Stimulated activated naive CD4-positive, alpha-beta T cell (primary cell): ENCODE measurements around the gene MYL12A.
"Not testable (repeated sequence)": the region's sequence is repeated elsewhere in the genome, so short reads cannot be mapped to it uniquely, and the experiment has no call there.

ENCODE experiments used
- DNase-seq, 6 experiments: peaks; one replicate each; lab custom pipeline; 2025; lab: John Stamatoyannopoulos, UW

MYL12A gene

GRCh38 chr18:3247240-3248061 is at the start of gene MYL12A:
Gene MYL12A (plus strand): TSS chr18:3247801. CDS start chr18:3253248, 5,447 bp downstream.
- peak; percentile 82 to 92 (median 85) for DNase-seq

GRCh38 chr18:3198260-3198860 is 49.2 kb upstream of the MYL12A start:
- not testable (repeated sequence) for DNase-seq

- DNase-seq: no peak
These were observed 47.5 kb upstream of the MYL12A start for GRCh38 chr18:3199942-3200645.

- DNase-seq: no peak
These were observed 42.4 kb upstream of the MYL12A start for GRCh38 chr18:3205239-3205638.

GRCh38 chr18:3207565-3207964 is 40.0 kb upstream of the MYL12A start:
- no peak for DNase-seq

GRCh38 chr18:3209859-3210569 is 37.6 kb upstream of the MYL12A start:
- no peak for DNase-seq

- DNase-seq: no peak
These were observed 36.2 kb upstream of the MYL12A start for GRCh38 chr18:3211236-3211992.

- DNase-seq: no peak
These were observed 34.9 kb upstream of the MYL12A start for GRCh38 chr18:3212657-3213056.

GRCh38 chr18:3213300-3214059 is 34.1 kb upstream of the MYL12A start:
- peak in 3 of 6 experiments; percentile 53 to 63 (median 57) for DNase-seq

- no peak for DNase-seq
These were observed 32.6 kb upstream of the MYL12A start for GRCh38 chr18:3214855-3215637.

- no peak for DNase-seq
These were observed 30.6 kb upstream of the MYL12A start for GRCh38 chr18:3216987-3217386.

- DNase-seq: no peak
These were observed 29.5 kb upstream of the MYL12A start for GRCh38 chr18:3217948-3218647.

GRCh38 chr18:3218819-3219218 is 28.8 kb upstream of the MYL12A start:
- no peak for DNase-seq

- DNase-seq: no peak
These were observed 28.4 kb upstream of the MYL12A start for GRCh38 chr18:3219241-3219630.

GRCh38 chr18:3219631-3220335 is 27.8 kb upstream of the MYL12A start, which contains the start of gene MYOM1:
Gene MYOM1 (minus strand): TSS chr18:3219968. CDS start chr18:3215223, 4,745 bp downstream.
- DNase-seq: no peak

- not testable (repeated sequence) for DNase-seq
These were observed 26.7 kb upstream of the MYL12A start for GRCh38 chr18:3220868-3221267.

- DNase-seq: no peak
These were observed 26.1 kb upstream of the MYL12A start for GRCh38 chr18:3221496-3221895.

GRCh38 chr18:3223356-3223755 is 24.2 kb upstream of the MYL12A start:
- DNase-seq: no peak
